HCT116 (cell line): Measurements from ENCODE around the gene AGK. TPM values are rescaled to one million over a fixed set of nuclear protein-coding genes. Genes with fewer than 3 reads are reported as not detected.

Source experiments
- ATAC-seq: fragments of 200-7000 bp; cut with Tn5 transposase; 2 replicates; pipeline ENCODE4 v1.9.1; 2020; ENCODE audit warnings: mild to moderate bottlenecking, moderate library complexity
- BruUV-seq: library from RNA; stranded (reverse); fragments of 400-500 nt; replicated peaks from 2 replicates; lab custom pipeline; 2021; lab: Mats Ljungman, UMichigan
- CTCF ChIA-PET: fragments of 300-600 bp; sonication (Branson Sonifier 250); formaldehyde crosslinking; loops from one replicate; lab custom pipeline; 2021; ENCODE audit warnings: antibody characterized with exemption; lab: Charles Lee
- POLR2A ChIA-PET: fragments of 300-600, 350-600 bp; sonication (Branson Sonifier 250); formaldehyde crosslinking; loops from one replicate; lab custom pipeline; 2021; ENCODE audit warnings: antibody characterized with exemption; lab: Charles Lee
- RAD21 ChIA-PET, 2 experiments: fragments of 300-600 bp; sonication (Branson Sonifier 250); formaldehyde crosslinking; loops; one replicate each; lab custom pipeline; 2023; ENCODE audit warnings: low total read pairs in 2 of 2; ENCODE audit not compliant: uncharacterized antibody in 2 of 2, unreplicated experiment in 2 of 2, low non-redundant PET in 1 of 2; lab: Charles Lee
- DNase-seq: peaks from one replicate; pipeline ENCODE4 v3.0.0-alpha.2; 2010; ENCODE audit warnings: low read depth, low spot score
- H2AFZ ChIP-seq: fragments of 200-600 bp; shearing (Covaris generic), sonication (generic); 2 replicates; pipeline ENCODE4 v1.6.1; 2017; ENCODE audit warnings: low read depth, mixed run types, mixed read lengths, antibody characterized with exemption, low read length; ENCODE audit not compliant: poor library complexity, severe bottlenecking
- H3K27ac ChIP-seq: 2 replicates; pipeline ENCODE4 v1.5.1; 2012; ENCODE audit warnings: low read depth, low read length
- H3K27me3 ChIP-seq: fragments of 200-600 bp; sonication (generic); 2 replicates; pipeline ENCODE4 v1.6.1; 2016; ENCODE audit warnings: mixed run types, low read length, mixed read lengths; ENCODE audit not compliant: insufficient read depth
- H3K36me3 ChIP-seq, 2 experiments: fragments of 200-500 bp in 1 of 2; fragments of 200-600 bp in 1 of 2; sonication (Bioruptor generic) in 1 of 2; sonication (generic) in 1 of 2; 2 replicates each; pipeline versions ENCODE4 v1.5.1 to v1.6.1; 2014 to 2016; ENCODE audit warnings: low read length in 2 of 2, inconsistent platforms in 1 of 2, mixed read lengths in 1 of 2, mixed run types in 1 of 2; ENCODE audit not compliant: insufficient read depth in 2 of 2, control insufficient read depth in 1 of 2
- H3K4me1 ChIP-seq, 2 experiments: fragments of 200-600 bp in 1 of 2; sonication (generic) in 1 of 2; 2 replicates each; pipeline versions ENCODE4 v1.5.1 to v1.6.1; 2012 to 2017; ENCODE audit warnings: low read length in 2 of 2, inconsistent platforms in 1 of 2, mild to moderate bottlenecking in 1 of 2, mixed read lengths in 1 of 2, mixed run types in 1 of 2, moderate library complexity in 1 of 2; ENCODE audit not compliant: insufficient read depth in 2 of 2, control insufficient read depth in 1 of 2
- H3K4me2 ChIP-seq: fragments of 200-600 bp; sonication (generic); 2 replicates; pipeline ENCODE4 v1.6.1; 2017; ENCODE audit warnings: mixed run types, low read length, mixed read lengths
- H3K4me3 ChIP-seq, 2 experiments: fragments of 200-600 bp in 1 of 2; sonication (generic) in 1 of 2; replicated peaks in 1 of 2; 2 replicates each; pipeline ENCODE4 v1.5.1; 2011 to 2016; ENCODE audit warnings: low read length in 2 of 2, control low read depth in 1 of 2, low read depth in 1 of 2, mild to moderate bottlenecking in 1 of 2, mixed read lengths in 1 of 2, mixed run types in 1 of 2
- H3K79me2 ChIP-seq: fragments of 200-600 bp; sonication (generic); 2 replicates; pipeline ENCODE4 v1.6.1; 2017; ENCODE audit warnings: mild to moderate bottlenecking, mixed run types, low read length, moderate library complexity, mixed read lengths; ENCODE audit not compliant: insufficient read depth
- H3K9ac ChIP-seq: fragments of 200-600 bp; sonication (generic); 2 replicates; pipeline ENCODE4 v1.6.1; 2016; ENCODE audit warnings: low read length, mixed read lengths
- H3K9me2 ChIP-seq: fragments of 200-600 bp; sonication (generic), shearing (Covaris generic); 2 replicates; pipeline ENCODE4 v1.6.1; 2017; ENCODE audit warnings: mixed run types, mild to moderate bottlenecking, moderate library complexity; ENCODE audit not compliant: insufficient read depth
- H3K9me3 ChIP-seq, 2 experiments: fragments of 200-500 bp in 1 of 2; fragments of 200-600 bp in 1 of 2; sonication (Bioruptor generic) in 1 of 2; sonication (generic) in 1 of 2; 2 replicates each; pipeline ENCODE4 v1.6.1; 2014 to 2017; ENCODE audit warnings: low read length in 2 of 2, mixed read lengths in 2 of 2, inconsistent platforms in 1 of 2, low read depth in 1 of 2, mild to moderate bottlenecking in 1 of 2, mixed run types in 1 of 2, moderate library complexity in 1 of 2; ENCODE audit not compliant: control insufficient read depth in 1 of 2, insufficient read depth in 1 of 2
- H4K20me1 ChIP-seq: fragments of 200-600 bp; sonication (generic), shearing (Covaris generic); 2 replicates; pipeline ENCODE4 v1.6.1; 2017; ENCODE audit warnings: mixed run types, mild to moderate bottlenecking, moderate library complexity; ENCODE audit not compliant: insufficient read depth
- JUND ChIP-seq: IDR thresholded peaks from 2 replicates; pipeline ENCODE4 v1.6.1; 2012
- SP1 ChIP-seq: IDR thresholded peaks from 2 replicates; pipeline ENCODE4 v1.6.1; 2012; ENCODE audit warnings: low read depth
- SRF ChIP-seq: IDR thresholded peaks from 2 replicates; pipeline ENCODE4 v1.6.1; 2012; ENCODE audit warnings: low read depth
- TCF7L2 ChIP-seq: IDR thresholded peaks from 2 replicates; pipeline ENCODE4 v1.7.0; 2011; ENCODE audit warnings: borderline replicate concordance, inconsistent platforms; ENCODE audit not compliant: insufficient read depth, insufficient read length; ENCODE audit errors: extremely low read depth
- YY1 ChIP-seq: IDR thresholded peaks from 2 replicates; pipeline ENCODE4 v1.6.1; 2011; ENCODE audit warnings: low read length, low read depth, moderate library complexity, mild to moderate bottlenecking; ENCODE audit not compliant: insufficient replicate concordance; ENCODE audit errors: extremely low read depth
- ZBTB33 ChIP-seq: IDR thresholded peaks from 2 replicates; pipeline ENCODE4 v1.6.1; 2011; ENCODE audit warnings: mild to moderate bottlenecking, low read length, moderate library complexity; ENCODE audit not compliant: insufficient replicate concordance; ENCODE audit errors: extremely low read depth
- ZNF274 ChIP-seq: fragments of 200-500 bp; sonication (Bioruptor generic); IDR thresholded peaks from 2 replicates; pipeline ENCODE4 v1.6.1; 2014; ENCODE audit warnings: mild to moderate bottlenecking, low read depth, low read length, inconsistent platforms
- intact Hi-C: fragments of 100-400 bp; cut with micrococcal nuclease; formaldehyde crosslinking; loops from 2 replicates; pipeline ENCODE4 v1.10.0; 2022
- total RNA-seq: library from RNA; stranded (reverse); gene quantifications from one replicate; pipeline ENCODE4 v1.2.1, GENCODE V29; 2021; ENCODE audit not compliant: unreplicated experiment
- TF ChIP-seq, protein P1 (sequence below): IDR thresholded peaks from 2 replicates; pipeline ENCODE4 v1.6.1; 2012; ENCODE audit warnings: low read depth

Gene AGK
- total RNA-seq, 1 experiment from 2014 or later = 36.3 TPM

DNA sequence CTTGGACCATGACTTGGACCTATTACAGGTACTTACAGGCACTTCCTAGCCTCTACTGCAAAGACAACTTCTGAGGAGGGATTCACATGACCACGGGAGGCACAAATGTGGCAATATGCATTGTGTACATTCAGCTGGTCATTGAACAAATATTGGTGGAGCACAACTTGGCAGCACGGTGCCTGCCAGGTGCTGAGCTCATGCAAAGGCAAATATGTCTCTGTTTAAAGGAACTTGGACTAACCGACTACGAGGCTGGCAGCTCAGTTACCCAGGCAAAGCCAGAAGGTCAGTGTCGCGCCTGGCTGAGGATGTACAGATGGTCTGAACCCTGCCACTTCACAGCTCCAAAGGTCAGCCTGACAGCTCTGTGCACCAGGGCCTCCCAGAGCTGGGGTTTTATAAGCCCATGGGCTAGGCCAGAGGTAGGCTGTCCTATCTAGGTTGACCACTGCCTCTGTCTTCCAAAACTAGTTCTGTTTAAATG lies 144.6 kb downstream of the AGK start:
- H3K4me2 ChIP-seq = no peak overlapping the region
- POLR2A ChIA-PET = no interaction called here
- H3K9me2 ChIP-seq = no peaks in the 10 kb centered on the region
- intact Hi-C loops = no loop called here
- DNase-seq (no peak), ATAC-seq (no peak)
- TF ChIP-seq TCF7L2 = no peak
- no peak for TF ChIP-seq SRF
- no peak for TF ChIP-seq JUND
- TF ChIP-seq, protein P1, sequence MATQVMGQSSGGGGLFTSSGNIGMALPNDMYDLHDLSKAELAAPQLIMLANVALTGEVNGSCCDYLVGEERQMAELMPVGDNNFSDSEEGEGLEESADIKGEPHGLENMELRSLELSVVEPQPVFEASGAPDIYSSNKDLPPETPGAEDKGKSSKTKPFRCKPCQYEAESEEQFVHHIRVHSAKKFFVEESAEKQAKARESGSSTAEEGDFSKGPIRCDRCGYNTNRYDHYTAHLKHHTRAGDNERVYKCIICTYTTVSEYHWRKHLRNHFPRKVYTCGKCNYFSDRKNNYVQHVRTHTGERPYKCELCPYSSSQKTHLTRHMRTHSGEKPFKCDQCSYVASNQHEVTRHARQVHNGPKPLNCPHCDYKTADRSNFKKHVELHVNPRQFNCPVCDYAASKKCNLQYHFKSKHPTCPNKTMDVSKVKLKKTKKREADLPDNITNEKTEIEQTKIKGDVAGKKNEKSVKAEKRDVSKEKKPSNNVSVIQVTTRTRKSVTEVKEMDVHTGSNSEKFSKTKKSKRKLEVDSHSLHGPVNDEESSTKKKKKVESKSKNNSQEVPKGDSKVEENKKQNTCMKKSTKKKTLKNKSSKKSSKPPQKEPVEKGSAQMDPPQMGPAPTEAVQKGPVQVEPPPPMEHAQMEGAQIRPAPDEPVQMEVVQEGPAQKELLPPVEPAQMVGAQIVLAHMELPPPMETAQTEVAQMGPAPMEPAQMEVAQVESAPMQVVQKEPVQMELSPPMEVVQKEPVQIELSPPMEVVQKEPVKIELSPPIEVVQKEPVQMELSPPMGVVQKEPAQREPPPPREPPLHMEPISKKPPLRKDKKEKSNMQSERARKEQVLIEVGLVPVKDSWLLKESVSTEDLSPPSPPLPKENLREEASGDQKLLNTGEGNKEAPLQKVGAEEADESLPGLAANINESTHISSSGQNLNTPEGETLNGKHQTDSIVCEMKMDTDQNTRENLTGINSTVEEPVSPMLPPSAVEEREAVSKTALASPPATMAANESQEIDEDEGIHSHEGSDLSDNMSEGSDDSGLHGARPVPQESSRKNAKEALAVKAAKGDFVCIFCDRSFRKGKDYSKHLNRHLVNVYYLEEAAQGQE = no peak
- TF ChIP-seq ZNF274 = no peak
- no peak for TF ChIP-seq SP1
- TF ChIP-seq YY1 = no peak
- no peak for TF ChIP-seq ZBTB33
- RAD21 ChIA-PET = no interaction called here
- H4K20me1 ChIP-seq = no peaks in the 10 kb centered on the region
- CTCF ChIA-PET = interaction anchor here (1.3 kb wide), 1 partner anchor 42 kb away, joined by 3 read pairs; the partner anchor contains the start of gene SSBP1
- H2AFZ ChIP-seq = no peak overlapping the region
- no peaks in the 10 kb centered on the region for H3K36me3 ChIP-seq
- no peak overlapping the region for H3K4me3 ChIP-seq
- no TSS peak for BruUV-seq
- H3K9ac ChIP-seq = no peak overlapping the region
- H3K79me2 ChIP-seq = peaks cover 3% of the 10 kb centered on the region; the same call in 1 of the 2 replicates
- no peaks in the 10 kb centered on the region for H3K27me3 ChIP-seq
- peaks cover 0 to 4% of the 10 kb centered on the region in 2 experiments; a peak in 1 of 4 replicates for H3K4me1 ChIP-seq
- no peaks in the 10 kb centered on the region for H3K9me3 ChIP-seq
- no peak overlapping the region for H3K27ac ChIP-seq
